NCI-H82 treated with DMSO at 0.1 percent for 48 hours (cell line): Measurements from ENCODE around the gene RPS21.

ENCODE experiments used
- DNase-seq: peaks from one replicate; lab custom pipeline; 2025; ENCODE audit not compliant: unreplicated experiment; lab: John Stamatoyannopoulos, UW

The RPS21 gene

DNA sequence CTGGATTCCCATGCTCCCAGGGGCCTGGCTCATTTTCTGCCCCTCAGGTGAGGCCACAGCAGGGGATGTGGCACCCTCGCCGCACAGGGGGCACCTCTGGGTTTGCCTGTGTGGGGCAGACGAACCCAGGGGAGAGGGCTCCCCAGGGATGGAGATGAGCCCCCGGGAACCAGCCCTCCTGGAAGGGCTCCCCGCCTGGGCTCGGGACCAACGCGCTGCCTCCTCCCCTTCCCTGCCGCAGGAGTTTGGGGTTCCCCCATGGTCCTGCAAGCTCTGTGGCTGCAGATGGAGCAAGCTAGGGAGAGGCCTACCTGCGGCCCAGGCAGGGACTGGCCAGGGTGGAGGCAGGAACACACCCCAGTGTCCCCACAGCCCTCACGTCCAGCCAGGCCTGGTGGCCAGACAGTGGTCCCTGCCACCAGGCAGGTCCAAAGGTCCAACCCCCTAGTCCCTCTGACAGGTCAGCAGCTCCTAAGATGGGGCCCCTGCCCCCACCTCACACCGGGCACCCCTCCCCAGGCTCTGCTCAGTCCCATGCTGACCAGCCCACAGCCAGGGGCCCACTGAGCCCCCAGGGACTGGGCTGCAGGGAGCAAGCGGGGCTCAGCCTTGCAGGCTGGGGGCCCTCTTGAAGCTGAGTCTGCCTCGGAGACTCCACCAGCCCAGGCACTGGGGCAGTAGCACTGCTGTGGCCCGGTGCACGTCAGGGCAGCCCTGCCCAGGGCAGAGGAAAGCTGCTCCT, 33.4 kb upstream of the RPS21 start:
- DNase-seq: no peak

- no peak for DNase-seq
These were observed 32.7 kb upstream of the RPS21 start for GRCh38 chr20:62354031-62354808.

DNA sequence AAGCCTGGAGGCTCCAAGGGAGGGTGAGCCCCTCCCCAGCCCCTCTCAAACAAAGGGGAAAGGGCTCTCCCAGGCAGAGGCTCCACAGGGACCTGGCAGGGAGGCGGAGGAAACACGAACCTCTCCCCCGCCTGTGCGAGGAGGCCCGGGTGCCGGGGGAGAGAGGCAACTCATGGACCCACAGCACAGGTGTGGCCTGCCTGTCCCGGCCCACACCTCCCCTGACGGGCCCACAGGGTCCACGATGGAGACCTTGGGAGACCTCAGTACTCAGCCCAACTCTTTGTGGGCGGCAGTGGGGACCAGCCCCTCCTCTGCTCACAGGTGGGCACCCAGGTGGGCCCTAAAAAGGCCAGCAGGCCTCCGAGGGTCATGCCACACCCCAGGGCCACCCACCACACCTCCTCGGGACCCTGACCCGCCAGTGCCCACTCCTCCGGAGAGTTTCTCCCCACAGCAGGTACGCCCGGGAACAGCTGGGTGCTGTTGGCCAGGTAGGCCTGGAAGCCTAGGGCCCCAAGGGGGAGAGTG, 32.0 kb upstream of the RPS21 start:
- no peak for DNase-seq

DNA sequence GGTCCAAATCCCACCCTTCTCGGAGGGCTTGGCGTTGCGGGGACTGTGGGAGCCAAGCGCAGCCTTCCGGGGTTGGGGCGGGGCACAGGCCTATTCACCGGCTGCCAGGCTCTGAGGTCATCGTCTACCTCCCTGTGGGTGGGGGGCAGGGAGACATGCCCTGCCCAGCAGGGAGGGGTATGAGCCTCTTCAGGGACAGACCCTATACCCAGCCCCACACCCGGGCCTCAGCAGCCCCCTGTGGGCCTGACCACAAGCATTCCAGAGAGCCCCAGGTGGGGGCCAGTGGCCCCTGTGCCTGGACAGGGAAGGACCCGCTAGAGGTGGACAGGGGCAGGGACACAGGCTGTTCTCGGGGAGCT, 31.4 kb upstream of the RPS21 start:
- no peak for DNase-seq

GRCh38 chr20:62355878-62356588, 30.9 kb upstream of the RPS21 start:
- DNase-seq: peak; percentile 45

GRCh38 chr20:62356589-62357186, 30.2 kb upstream of the RPS21 start:
- no peak for DNase-seq

DNA sequence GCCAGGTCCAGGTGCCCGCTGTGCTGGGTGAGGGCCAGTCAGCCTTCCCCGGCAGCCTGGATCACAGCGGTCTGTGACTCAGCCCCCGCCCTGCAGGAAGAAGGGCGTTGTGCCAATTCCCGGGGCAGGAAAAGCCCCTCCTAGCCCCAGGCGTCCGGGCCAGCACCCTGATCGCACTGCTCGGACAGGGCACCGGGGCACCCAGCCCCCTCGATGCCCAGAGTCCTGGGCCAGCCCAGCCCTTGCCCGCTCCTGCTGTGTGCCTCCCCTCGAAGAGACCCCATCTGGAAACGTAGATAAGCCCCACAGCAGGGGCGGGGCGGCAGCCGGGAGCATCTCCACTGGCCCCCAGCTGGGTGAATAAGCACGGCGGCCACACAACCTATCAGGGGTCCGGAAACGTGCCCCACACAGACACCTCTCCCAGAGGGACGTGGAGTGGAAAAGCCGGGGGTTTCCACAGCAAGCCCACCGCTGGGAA, 29.7 kb upstream of the RPS21 start:
- no peak for DNase-seq

DNA sequence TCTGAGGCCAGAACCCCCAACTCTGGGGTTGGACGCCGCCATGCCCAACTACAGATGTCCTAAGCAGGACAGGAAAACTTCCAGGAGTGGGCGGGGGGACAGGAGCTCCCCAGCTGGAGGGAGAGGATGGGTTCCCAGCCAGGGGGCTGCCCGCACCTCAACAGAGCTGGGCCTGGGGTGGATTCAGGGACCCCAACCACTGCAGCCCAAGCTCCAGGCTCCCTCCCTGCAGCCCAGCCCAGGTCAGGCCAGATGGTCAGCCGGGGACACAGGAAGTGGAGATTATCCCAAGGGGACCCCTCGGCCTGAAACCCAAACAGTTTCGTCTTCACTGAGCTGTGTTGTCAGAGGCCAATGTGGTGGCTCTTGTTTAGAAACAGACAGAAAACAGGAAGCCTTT, 29.2 kb upstream of the RPS21 start:
- DNase-seq: no peak

DNA sequence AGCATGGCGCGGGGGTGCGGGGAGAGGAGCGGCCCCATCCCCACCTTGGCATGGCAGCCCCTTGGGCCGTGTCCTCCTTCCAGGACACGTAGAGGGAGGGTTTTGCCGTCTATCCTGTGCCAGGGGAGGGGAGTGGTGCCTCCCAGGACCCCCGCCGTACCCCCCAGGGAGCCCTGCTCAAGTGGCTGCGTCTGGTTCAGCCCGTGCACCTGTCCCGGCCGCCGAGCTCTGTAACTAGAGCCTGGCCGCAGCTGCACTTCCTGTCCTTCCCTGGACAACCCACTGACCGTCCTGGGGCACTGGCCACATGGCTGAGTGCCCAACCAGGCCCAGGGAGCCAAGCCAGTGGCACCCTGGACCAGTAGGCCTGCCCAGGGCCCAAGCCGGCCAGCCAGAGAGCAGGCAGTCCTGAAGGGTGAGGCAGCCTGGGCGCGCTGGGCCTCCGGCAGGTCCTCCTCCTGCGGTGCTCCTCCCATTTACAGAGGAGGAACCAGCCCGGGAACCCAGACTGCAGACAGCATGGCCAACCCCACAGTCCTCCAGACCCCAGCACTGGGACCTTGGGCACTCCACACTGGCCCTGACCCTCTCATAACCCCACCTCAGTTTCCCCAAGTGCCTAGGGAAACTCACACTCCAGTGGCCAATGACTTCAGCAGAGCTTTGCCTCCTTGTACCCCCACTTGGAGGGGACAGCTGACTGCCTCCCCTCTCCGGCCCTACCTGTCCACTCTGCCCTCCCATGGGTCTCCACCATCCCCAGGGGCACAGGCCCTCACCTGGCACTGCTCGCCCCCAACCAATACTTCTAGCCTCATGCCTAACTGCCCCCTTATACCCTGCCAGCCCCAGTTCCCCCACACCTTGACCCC, 28.5 kb upstream of the RPS21 start:
- no peak for DNase-seq

DNA sequence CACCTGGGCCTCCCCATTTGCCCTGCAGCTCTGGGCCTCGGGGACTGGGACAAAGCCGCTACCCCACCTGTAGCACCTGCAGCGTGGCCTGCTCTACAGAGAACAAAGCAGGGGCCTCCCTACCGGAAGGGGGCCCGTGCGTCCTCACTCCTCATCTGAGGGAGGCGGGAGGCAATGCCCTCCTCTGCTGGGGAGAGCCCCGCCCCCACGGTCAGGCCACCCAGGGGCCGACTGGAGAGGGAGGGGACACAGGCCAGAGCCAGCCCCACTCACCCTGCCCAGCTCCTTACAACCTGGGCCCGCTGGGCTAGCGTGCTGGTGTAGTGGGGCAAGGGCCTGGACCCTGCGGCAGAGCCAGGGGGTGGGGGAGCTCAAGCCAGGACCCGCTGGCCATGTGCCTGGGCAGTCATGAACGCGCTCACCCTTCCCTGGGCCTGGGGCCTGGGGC, 27.8 kb upstream of the RPS21 start:
- DNase-seq: no peak

- DNase-seq: no peak
These were observed 27.3 kb upstream of the RPS21 start for GRCh38 chr20:62359491-62360121.

GRCh38 chr20:62360854-62361798, 25.8 kb upstream of the RPS21 start:
- no peak for DNase-seq

- DNase-seq: no peak
These were observed 24.9 kb upstream of the RPS21 start for GRCh38 chr20:62361799-62362589.

- no peak for DNase-seq
These were observed 24.3 kb upstream of the RPS21 start for GRCh38 chr20:62362590-62362940.

- no peak for DNase-seq
These were observed 23.6 kb upstream of the RPS21 start for GRCh38 chr20:62362991-62363919.

GRCh38 chr20:62363920-62364851, 22.7 kb upstream of the RPS21 start:
- DNase-seq: no peak
